ENCODE measurements around the gene CADM3. TPM values are rescaled to one million over a fixed set of nuclear protein-coding genes. Genes with fewer than 3 reads are reported as not detected.

Gene CADM3
- total RNA-seq, 2 experiments from 2014 or later = not detected

DNA sequence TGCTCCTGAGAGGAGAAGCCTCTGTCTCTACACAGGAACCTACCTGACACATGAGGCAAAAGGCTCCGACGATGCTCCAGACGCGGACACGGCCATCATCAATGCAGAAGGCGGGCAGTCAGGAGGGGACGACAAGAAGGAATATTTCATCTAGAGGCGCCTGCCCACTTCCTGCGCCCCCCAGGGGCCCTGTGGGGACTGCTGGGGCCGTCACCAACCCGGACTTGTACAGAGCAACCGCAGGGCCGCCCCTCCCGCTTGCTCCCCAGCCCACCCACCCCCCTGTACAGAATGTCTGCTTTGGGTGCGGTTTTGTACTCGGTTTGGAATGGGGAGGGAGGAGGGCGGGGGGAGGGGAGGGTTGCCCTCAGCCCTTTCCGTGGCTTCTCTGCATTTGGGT, 29.4 kb downstream of the CADM3 start:
- Histone ChIP-seq H3K4me3 (ENCODE audit: low read depth, low read length, poor library complexity, severe bottlenecking) (no peak overlapping the region), H3K9me2 (ENCODE audit: insufficient read depth, low read length) (no peaks in the 10 kb centered on the region), H2AFZ (ENCODE audit: low read length) (no peak overlapping the region), H3K4me1 (ENCODE audit: insufficient read depth, low read length, poor library complexity, severe bottlenecking) (no peaks in the 10 kb centered on the region), H4K20me1 (ENCODE audit: insufficient read depth, low read length) (no peaks in the 10 kb centered on the region), H3K79me2 (ENCODE audit: insufficient read depth, low read depth, low read length) (no peaks in the 10 kb centered on the region), H3K9me3 (ENCODE audit: low read length) (no peaks in the 10 kb centered on the region), H3K27ac (ENCODE audit: low read depth, low read length, poor library complexity, severe bottlenecking) (no peak overlapping the region), H3K4me2 (ENCODE audit: low read length) (no peak overlapping the region), H3K36me3 (ENCODE audit: insufficient read depth, low read length) (no peaks in the 10 kb centered on the region)
- no peak for TF ChIP-seq EZH2phosphoT487 (IDR thresholded peaks at IDR 0.05; ENCODE audit: borderline replicate concordance, low read depth, low read length)
- TF ChIP-seq, protein P1, sequence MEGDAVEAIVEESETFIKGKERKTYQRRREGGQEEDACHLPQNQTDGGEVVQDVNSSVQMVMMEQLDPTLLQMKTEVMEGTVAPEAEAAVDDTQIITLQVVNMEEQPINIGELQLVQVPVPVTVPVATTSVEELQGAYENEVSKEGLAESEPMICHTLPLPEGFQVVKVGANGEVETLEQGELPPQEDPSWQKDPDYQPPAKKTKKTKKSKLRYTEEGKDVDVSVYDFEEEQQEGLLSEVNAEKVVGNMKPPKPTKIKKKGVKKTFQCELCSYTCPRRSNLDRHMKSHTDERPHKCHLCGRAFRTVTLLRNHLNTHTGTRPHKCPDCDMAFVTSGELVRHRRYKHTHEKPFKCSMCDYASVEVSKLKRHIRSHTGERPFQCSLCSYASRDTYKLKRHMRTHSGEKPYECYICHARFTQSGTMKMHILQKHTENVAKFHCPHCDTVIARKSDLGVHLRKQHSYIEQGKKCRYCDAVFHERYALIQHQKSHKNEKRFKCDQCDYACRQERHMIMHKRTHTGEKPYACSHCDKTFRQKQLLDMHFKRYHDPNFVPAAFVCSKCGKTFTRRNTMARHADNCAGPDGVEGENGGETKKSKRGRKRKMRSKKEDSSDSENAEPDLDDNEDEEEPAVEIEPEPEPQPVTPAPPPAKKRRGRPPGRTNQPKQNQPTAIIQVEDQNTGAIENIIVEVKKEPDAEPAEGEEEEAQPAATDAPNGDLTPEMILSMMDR (conservative IDR thresholded peaks at IDR 0.05; ENCODE audit: low read length) = no peak
- ChIA-PET POLR2A (no interaction called here), CTCF (ENCODE audit: unreplicated experiment) (no interaction called here)
- DNase-seq (ENCODE audit: low spot score) = no peak
- BruUV-seq (replicated peaks) = no TSS peak
- intact Hi-C loops (cut with micrococcal nuclease; ENCODE audit: unreplicated experiment) = no loop called here

- ChIA-PET CTCF (ENCODE audit: unreplicated experiment) (no interaction called here), POLR2A (no interaction called here)
- Histone ChIP-seq H3K9me2 (ENCODE audit: insufficient read depth, low read length) (no peaks in the 10 kb centered on the region), H3K27ac (ENCODE audit: low read depth, low read length, poor library complexity, severe bottlenecking) (no peak overlapping the region), H2AFZ (ENCODE audit: low read length) (no peak overlapping the region), H3K9me3 (ENCODE audit: low read length) (no peaks in the 10 kb centered on the region), H3K36me3 (ENCODE audit: insufficient read depth, low read length) (no peaks in the 10 kb centered on the region), H4K20me1 (ENCODE audit: insufficient read depth, low read length) (no peaks in the 10 kb centered on the region), H3K4me3 (ENCODE audit: low read depth, low read length, poor library complexity, severe bottlenecking) (no peak overlapping the region), H3K4me1 (ENCODE audit: insufficient read depth, low read length, poor library complexity, severe bottlenecking) (no peaks in the 10 kb centered on the region), H3K79me2 (ENCODE audit: insufficient read depth, low read depth, low read length) (no peaks in the 10 kb centered on the region), H3K4me2 (ENCODE audit: low read length) (no peak overlapping the region)
- intact Hi-C loops (cut with micrococcal nuclease; ENCODE audit: unreplicated experiment) = no loop called here
- no TSS peak for BruUV-seq (replicated peaks)
- TF ChIP-seq EZH2phosphoT487 (IDR thresholded peaks at IDR 0.05; ENCODE audit: borderline replicate concordance, low read depth, low read length) = no peak
- TF ChIP-seq, protein P1 (conservative IDR thresholded peaks at IDR 0.05; ENCODE audit: low read length) = no peak
- DNase-seq (ENCODE audit: low spot score) = no peak
Measured at GRCh38 chr1:159201642-159202041, 30.2 kb downstream of the CADM3 start.

GRCh38 chr1:159203610-159204009, 32.2 kb downstream of the CADM3 start:
- H3K9me2 ChIP-seq (ENCODE audit: insufficient read depth, low read length) = no peaks in the 10 kb centered on the region
- no peak overlapping the region for H3K4me2 ChIP-seq (ENCODE audit: low read length)
- BruUV-seq (replicated peaks) = no TSS peak
- TF ChIP-seq, protein P1 (conservative IDR thresholded peaks at IDR 0.05; ENCODE audit: low read length) = no peak
- no peak for TF ChIP-seq EZH2phosphoT487 (IDR thresholded peaks at IDR 0.05; ENCODE audit: borderline replicate concordance, low read depth, low read length)
- intact Hi-C loops (cut with micrococcal nuclease; ENCODE audit: unreplicated experiment) = no loop called here
- H4K20me1 ChIP-seq (ENCODE audit: insufficient read depth, low read length) = no peaks in the 10 kb centered on the region
- H3K9me3 ChIP-seq (ENCODE audit: low read length) = no peaks in the 10 kb centered on the region
- H3K27ac ChIP-seq (ENCODE audit: low read depth, low read length, poor library complexity, severe bottlenecking) = no peak overlapping the region
- no peak overlapping the region for H3K4me3 ChIP-seq (ENCODE audit: low read depth, low read length, poor library complexity, severe bottlenecking)
- H3K79me2 ChIP-seq (ENCODE audit: insufficient read depth, low read depth, low read length) = no peaks in the 10 kb centered on the region
- H2AFZ ChIP-seq (ENCODE audit: low read length) = no peak overlapping the region
- POLR2A ChIA-PET = no interaction called here
- H3K4me1 ChIP-seq (ENCODE audit: insufficient read depth, low read length, poor library complexity, severe bottlenecking) = no peaks in the 10 kb centered on the region
- CTCF ChIA-PET (ENCODE audit: unreplicated experiment) = no interaction called here
- H3K36me3 ChIP-seq (ENCODE audit: insufficient read depth, low read length) = no peaks in the 10 kb centered on the region
- DNase-seq (ENCODE audit: low spot score) = no peak

Measured in OCI-LY7 (cell line).